ENCODE results near the gene POU5F1.

DNA sequence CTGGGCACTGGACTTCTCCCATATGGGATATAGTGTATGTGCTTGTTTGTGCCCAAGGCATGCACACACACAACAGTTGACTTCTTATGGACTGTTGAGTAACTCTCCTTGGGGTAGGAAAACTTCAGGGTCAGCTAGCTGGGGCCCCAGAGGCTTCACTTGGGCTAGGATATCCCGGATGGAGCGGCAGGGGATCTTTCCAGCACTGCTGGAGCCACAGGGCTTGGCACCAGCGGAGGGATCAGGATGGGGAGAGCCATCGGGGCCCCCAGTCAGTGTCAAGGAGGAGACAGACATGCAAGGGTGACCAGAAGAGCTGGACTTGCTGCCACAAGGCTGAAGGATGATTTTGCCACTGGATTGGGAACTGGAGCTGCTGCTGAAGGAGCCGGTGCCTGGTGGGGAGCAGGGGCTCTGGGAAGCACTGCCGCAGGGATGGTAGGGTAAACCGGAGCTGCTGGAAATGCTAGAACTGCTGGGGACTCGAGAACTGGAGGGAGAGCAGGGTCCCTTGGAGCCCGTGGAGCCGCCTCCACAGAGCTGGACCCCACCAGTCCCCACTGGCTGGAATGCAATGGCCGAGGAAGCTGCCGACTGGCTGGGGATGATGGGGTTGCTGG lies 54.4 kb downstream of the POU5F1 start:
- no peak for TF ChIP-seq POLR2A (IDR thresholded peaks at IDR 0.05)
- TF ChIP-seq CTCF (IDR thresholded peaks at IDR 0.05) = no peak

Data from esophagus squamous epithelium (tissue), 4 donors.